H9 (cell line): ENCODE results near the gene METTL3. TPM values are rescaled to one million over a fixed set of nuclear protein-coding genes. Genes with fewer than 3 reads are reported as not detected.

Source experiments
- DNase-seq: peaks from one replicate; pipeline ENCODE4 v3.0.0-alpha.2; 2017
- H2AFZ ChIP-seq: one replicate; pipeline ENCODE4 v1.6.1; 2013; ENCODE audit warnings: mild to moderate bottlenecking, low read length, control low read depth, moderate library complexity
- H2AK5ac ChIP-seq: 2 replicates; pipeline ENCODE4 v1.6.1; 2013; ENCODE audit warnings: low read length, control low read depth, mixed read lengths; ENCODE audit not compliant: insufficient read length
- H2BK120ac ChIP-seq: one replicate; pipeline ENCODE4 v1.6.1; 2013; ENCODE audit warnings: low read depth, mild to moderate bottlenecking, low read length, control low read depth, inconsistent platforms; ENCODE audit not compliant: poor library complexity, severe bottlenecking
- H2BK12ac ChIP-seq: 2 replicates; pipeline ENCODE4 v1.6.1; 2013; ENCODE audit warnings: low read length, control low read depth, mixed read lengths, low read depth; ENCODE audit not compliant: insufficient read length
- H2BK15ac ChIP-seq: 2 replicates; pipeline ENCODE4 v1.6.1; 2013; ENCODE audit warnings: low read depth, low read length, control low read depth
- H2BK20ac ChIP-seq: one replicate; pipeline ENCODE4 v1.6.1; 2013; ENCODE audit warnings: low read depth, mild to moderate bottlenecking, low read length, control low read depth, inconsistent platforms; ENCODE audit not compliant: poor library complexity, severe bottlenecking
- H2BK5ac ChIP-seq: 2 replicates; pipeline ENCODE4 v1.6.1; 2013; ENCODE audit warnings: low read length, control low read depth, mixed read lengths; ENCODE audit not compliant: insufficient read length
- H3K14ac ChIP-seq: 2 replicates; pipeline ENCODE4 v1.6.1; 2013; ENCODE audit warnings: low read length, control low read depth; ENCODE audit not compliant: insufficient read depth
- H3K18ac ChIP-seq: 2 replicates; pipeline ENCODE4 v1.6.1; 2013; ENCODE audit warnings: low read depth, mild to moderate bottlenecking, mixed read lengths, low read length, control low read depth; ENCODE audit not compliant: insufficient read length
- H3K23ac ChIP-seq: 2 replicates; pipeline ENCODE4 v1.6.1; 2013; ENCODE audit warnings: low read length, control low read depth, mixed read lengths, low read depth; ENCODE audit not compliant: insufficient read length
- H3K23me2 ChIP-seq: 2 replicates; pipeline ENCODE4 v1.6.1; 2013; ENCODE audit warnings: low read depth, mild to moderate bottlenecking, mixed read lengths, low read length, control low read depth; ENCODE audit not compliant: insufficient read length, poor library complexity, severe bottlenecking
- H3K27ac ChIP-seq: 2 replicates; pipeline ENCODE4 v1.5.1; 2013; ENCODE audit warnings: low read length, control low read depth, mixed read lengths, low read depth; ENCODE audit not compliant: insufficient read length
- H3K27me3 ChIP-seq: 2 replicates; pipeline ENCODE4 v1.6.1; 2013; ENCODE audit warnings: low read length, control low read depth, inconsistent platforms; ENCODE audit not compliant: insufficient read depth
- H3K4ac ChIP-seq: 2 replicates; pipeline ENCODE4 v1.6.1; 2013; ENCODE audit warnings: low read depth, mild to moderate bottlenecking, control low read depth, inconsistent platforms, low read length, moderate library complexity
- H3K4me1 ChIP-seq: 2 replicates; pipeline ENCODE4 v1.6.1; 2013; ENCODE audit warnings: low read length, control low read depth, inconsistent platforms; ENCODE audit not compliant: insufficient read depth
- H3K4me2 ChIP-seq: 2 replicates; pipeline ENCODE4 v1.6.1; 2013; ENCODE audit warnings: low read length, control low read depth, mixed read lengths; ENCODE audit not compliant: insufficient read length, insufficient read depth
- H3K56ac ChIP-seq: 2 replicates; pipeline ENCODE4 v1.6.1; 2013; ENCODE audit warnings: low read depth, mild to moderate bottlenecking, mixed read lengths, low read length, control low read depth; ENCODE audit not compliant: insufficient read length
- H3K79me1 ChIP-seq: 2 replicates; pipeline ENCODE4 v1.6.1; 2013; ENCODE audit warnings: low read depth, mild to moderate bottlenecking, moderate library complexity, low read length, control low read depth, inconsistent platforms; ENCODE audit not compliant: insufficient read depth, poor library complexity, severe bottlenecking
- H3K79me2 ChIP-seq: 2 replicates; pipeline ENCODE4 v1.6.1; 2013; ENCODE audit warnings: low read length, control low read depth, inconsistent platforms; ENCODE audit not compliant: insufficient read depth
- H3K9ac ChIP-seq: 2 replicates; pipeline ENCODE4 v1.6.1; 2013; ENCODE audit warnings: low read length, control low read depth, mixed read lengths; ENCODE audit not compliant: insufficient read length; ENCODE audit errors: extremely low read depth
- H3K9me3 ChIP-seq: one replicate; pipeline ENCODE4 v1.6.1; 2013; ENCODE audit warnings: low read depth, low read length, inconsistent platforms; ENCODE audit not compliant: control insufficient read depth
- H3T11ph ChIP-seq: one replicate; pipeline ENCODE4 v1.6.1; 2013; ENCODE audit warnings: mild to moderate bottlenecking, low read length, control low read depth, inconsistent platforms
- H4K20me1 ChIP-seq: one replicate; pipeline ENCODE4 v1.6.1; 2013; ENCODE audit not compliant: control insufficient read depth, insufficient read length, insufficient read depth
- H4K5ac ChIP-seq: 2 replicates; pipeline ENCODE4 v1.6.1; 2013; ENCODE audit warnings: low read depth, mild to moderate bottlenecking, mixed read lengths, low read length, control low read depth; ENCODE audit not compliant: insufficient read length
- H4K8ac ChIP-seq: replicated peaks from 2 replicates; pipeline ENCODE4 v1.6.1; 2013; ENCODE audit warnings: low read length, control low read depth, mixed read lengths, low read depth; ENCODE audit not compliant: insufficient read length
- H4K91ac ChIP-seq: 2 replicates; pipeline ENCODE4 v1.6.1; 2013; ENCODE audit warnings: low read depth, mild to moderate bottlenecking, moderate library complexity, mixed read lengths, low read length, control low read depth; ENCODE audit not compliant: insufficient read length
- H3K27ac Mint-ChIP-seq, 3 experiments: 2 replicates in 2 of 3; 3 replicates in 1 of 3; pipeline ENCODE4 v1.8.0; 2020 to 2021; ENCODE audit warnings: mixed read lengths in 3 of 3, mild to moderate bottlenecking in 1 of 3, moderate library complexity in 1 of 3
- H3K27me3 Mint-ChIP-seq: 2 replicates; pipeline ENCODE4 v1.8.0; 2021; ENCODE audit warnings: low read depth, mild to moderate bottlenecking, moderate library complexity, mixed read lengths
- H3K36me3 Mint-ChIP-seq, 3 experiments: 2 replicates in 2 of 3; 3 replicates in 1 of 3; pipeline ENCODE4 v1.8.0; 2020 to 2021; ENCODE audit warnings: low read depth in 3 of 3, mixed read lengths in 3 of 3; ENCODE audit not compliant: insufficient read depth in 1 of 3
- H3K4me1 Mint-ChIP-seq, 2 experiments: 2 replicates each; pipeline ENCODE4 v1.8.0; 2020; ENCODE audit warnings: mixed read lengths in 2 of 2
- H3K4me3 Mint-ChIP-seq, 2 experiments: 2 replicates in 1 of 2; 3 replicates in 1 of 2; pipeline ENCODE4 v1.8.0; 2020 to 2021; ENCODE audit warnings: mild to moderate bottlenecking in 2 of 2, mixed read lengths in 2 of 2, moderate library complexity in 1 of 2
- H3K9me3 Mint-ChIP-seq, 2 experiments: 2 replicates in 1 of 2; 3 replicates in 1 of 2; pipeline ENCODE4 v1.8.0; 2020; ENCODE audit warnings: mild to moderate bottlenecking in 2 of 2, mixed read lengths in 2 of 2, moderate library complexity in 1 of 2
- CTCF ChIP-seq: fragments of 200-600 bp; sonication (generic); conservative IDR thresholded peaks from 3 replicates; pipeline ENCODE4 v1.8.0; 2021; ENCODE audit warnings: antibody characterized with exemption, mild to moderate bottlenecking
- WGBS: extraction: QIAGEN DNeasy Blood & Tissue Kit; methylation state at CpG from one replicate; pipeline ENCODE4 v1.1.7; 2013; ENCODE audit warnings: missing lambda C conversion rate, low lambda C conversion rate, mixed read lengths; ENCODE audit not compliant: insufficient read length; ENCODE audit errors: extremely low coverage; 5-methylcytosine and 5-hydroxymethylcytosine counted together
- total RNA-seq: library from RNA; stranded (reverse); gene quantifications from 2 replicates; pipeline ENCODE4 v1.2.1, GENCODE V29; 2021

The METTL3 gene
- total RNA-seq, 1 experiment from 2014 or later: 84.1 TPM

- H4K5ac ChIP-seq: no peak overlapping the region
- H3K27ac ChIP-seq: no peak overlapping the region
- H3K9me3 Mint-ChIP-seq: no peaks in the 10 kb centered on the region
- no peak overlapping the region for H3K9ac ChIP-seq
- H4K8ac ChIP-seq: no peak overlapping the region
- no peaks in the 10 kb centered on the region for H3K27me3 ChIP-seq
- peaks cover 3% of the 10 kb centered on the region; the same call in 1 of the 2 replicates for H3K79me2 ChIP-seq
- no peak overlapping the region for H2BK5ac ChIP-seq
- no peak overlapping the region for H3K4me3 Mint-ChIP-seq
- no peak overlapping the region for H2BK15ac ChIP-seq
- H4K20me1 ChIP-seq: no peaks in the 10 kb centered on the region
- WGBS: no CpG with 5 or more reads among the region's 5 CpGs
- H2AFZ ChIP-seq: no peak overlapping the region
- H2BK20ac ChIP-seq: no peak overlapping the region
- H3K4me2 ChIP-seq: no peak overlapping the region
- H3K27me3 Mint-ChIP-seq: no peaks in the 10 kb centered on the region
- no peak overlapping the region for H3K18ac ChIP-seq
- H3T11ph ChIP-seq: no peak overlapping the region
- no peak overlapping the region for H3K4ac ChIP-seq
- no peak overlapping the region for H2AK5ac ChIP-seq
- DNase-seq: no peak
- H3K14ac ChIP-seq: no peak overlapping the region
- peaks cover 31 to 33% of the 10 kb centered on the region in 2 experiments for H3K4me1 Mint-ChIP-seq
- H3K79me1 ChIP-seq: no peaks in the 10 kb centered on the region
- H3K23ac ChIP-seq: no peak overlapping the region
- H3K36me3 Mint-ChIP-seq: peaks cover 80 to 96% (median 87%) of the 10 kb centered on the region in 3 experiments; a peak in 6 of 7 replicates
- TF ChIP-seq CTCF: peak; percentile 75
- H3K23me2 ChIP-seq: no peaks in the 10 kb centered on the region
- H3K4me1 ChIP-seq: no peaks in the 10 kb centered on the region; the same call in 1 of the 2 replicates
- H4K91ac ChIP-seq: no peak overlapping the region
- no peaks in the 10 kb centered on the region for H3K9me3 ChIP-seq
- H3K56ac ChIP-seq: no peak overlapping the region
- H2BK120ac ChIP-seq: no peak overlapping the region
- no peak overlapping the region for H2BK12ac ChIP-seq
- peak overlapping the region; percentile 75 to 90 (median 76) for H3K27ac Mint-ChIP-seq
These were observed 12.3 kb downstream of the METTL3 start for GRCh38 chr14:21498540-21499526.
